NCI-H1417 treated with DMSO at 0.1 percent for 48 hours (cell line): ENCODE results near the gene FBRSL1.
"Not testable (repeated sequence)": the region's sequence is repeated elsewhere in the genome, so short reads cannot be mapped to it uniquely, and the experiment has no call there.

ENCODE experiments used
- DNase-seq: peaks from one replicate; lab custom pipeline; 2025; lab: John Stamatoyannopoulos, UW

The FBRSL1 gene

GRCh38 chr12:132453361-132454192, 36.4 kb upstream of the FBRSL1 start:
- no peak for DNase-seq

GRCh38 chr12:132454193-132454932, 35.6 kb upstream of the FBRSL1 start:
- no peak for DNase-seq

- no peak for DNase-seq
Measured at GRCh38 chr12:132454933-132455418, 35.0 kb upstream of the FBRSL1 start.

- DNase-seq: no peak
Measured at GRCh38 chr12:132455565-132455964, 34.4 kb upstream of the FBRSL1 start.

GRCh38 chr12:132456186-132456943, 33.6 kb upstream of the FBRSL1 start:
- DNase-seq: no peak

GRCh38 chr12:132456944-132457495, 32.9 kb upstream of the FBRSL1 start:
- no peak for DNase-seq

GRCh38 chr12:132458441-132458840, 31.5 kb upstream of the FBRSL1 start:
- no peak for DNase-seq

- no peak for DNase-seq
Measured at GRCh38 chr12:132458846-132459641, 30.9 kb upstream of the FBRSL1 start.

GRCh38 chr12:132460571-132460970, 29.4 kb upstream of the FBRSL1 start:
- no peak for DNase-seq

- DNase-seq: no peak
Measured at GRCh38 chr12:132461526-132461925, 28.4 kb upstream of the FBRSL1 start.

GRCh38 chr12:132462788-132463187, 27.2 kb upstream of the FBRSL1 start:
- DNase-seq: no peak

- DNase-seq: not testable (repeated sequence)
Measured at GRCh38 chr12:132463284-132463924, 26.5 kb upstream of the FBRSL1 start.

GRCh38 chr12:132464304-132464703, 25.6 kb upstream of the FBRSL1 start:
- not testable (repeated sequence) for DNase-seq

GRCh38 chr12:132464820-132465219, 25.1 kb upstream of the FBRSL1 start:
- DNase-seq: no peak

- DNase-seq: no peak
Measured at GRCh38 chr12:132465269-132466190, 24.4 kb upstream of the FBRSL1 start.

- no peak for DNase-seq
Measured at GRCh38 chr12:132466241-132467201, 23.4 kb upstream of the FBRSL1 start.

GRCh38 chr12:132467511-132467910, 22.4 kb upstream of the FBRSL1 start:
- no peak for DNase-seq

GRCh38 chr12:132469423-132469822, 20.5 kb upstream of the FBRSL1 start:
- no peak for DNase-seq
